ENCODE measurements around the gene CDKN2B-AS1.
"Not testable (repeated sequence)": the region's sequence is repeated elsewhere in the genome, so short reads cannot be mapped to it uniquely, and the experiment has no call there.

CDKN2B-AS1 gene

GRCh38 chr9:22047596-22047995 is 53.0 kb downstream of the CDKN2B-AS1 start:
- DNase-seq: no peak

- DNase-seq: no peak
Observed at GRCh38 chr9:22049411-22049810, 54.8 kb downstream of the CDKN2B-AS1 start.

GRCh38 chr9:22050924-22051323 is 56.3 kb downstream of the CDKN2B-AS1 start:
- DNase-seq: no peak

GRCh38 chr9:22052376-22052945 is 57.9 kb downstream of the CDKN2B-AS1 start:
- DNase-seq: peak; percentile 12 to 15

- DNase-seq: no peak
Observed at GRCh38 chr9:22053178-22053577, 58.6 kb downstream of the CDKN2B-AS1 start.

- DNase-seq: no peak
Observed at GRCh38 chr9:22054076-22054475, 59.5 kb downstream of the CDKN2B-AS1 start.

GRCh38 chr9:22054529-22054928 is 59.9 kb downstream of the CDKN2B-AS1 start:
- no peak for DNase-seq

GRCh38 chr9:22055090-22055489 is 60.5 kb downstream of the CDKN2B-AS1 start:
- no peak for DNase-seq

- DNase-seq: no peak
Observed at GRCh38 chr9:22056402-22056801, 61.8 kb downstream of the CDKN2B-AS1 start.

- not testable (repeated sequence) for DNase-seq
Observed at GRCh38 chr9:22057972-22058371, 63.4 kb downstream of the CDKN2B-AS1 start.

- no peak for DNase-seq
Observed at GRCh38 chr9:22060831-22061383, 66.3 kb downstream of the CDKN2B-AS1 start.

- no peak for DNase-seq
Observed at GRCh38 chr9:22064957-22065356, 70.4 kb downstream of the CDKN2B-AS1 start.

GRCh38 chr9:22065431-22066200 is 71.0 kb downstream of the CDKN2B-AS1 start:
- DNase-seq: no peak

- no peak for DNase-seq
Observed at GRCh38 chr9:22067196-22067595, 72.6 kb downstream of the CDKN2B-AS1 start.

GRCh38 chr9:22068369-22068768 is 73.8 kb downstream of the CDKN2B-AS1 start:
- DNase-seq: no peak

GRCh38 chr9:22073349-22073748 is 78.8 kb downstream of the CDKN2B-AS1 start:
- DNase-seq: no peak

GRCh38 chr9:22078081-22078480 is 83.5 kb downstream of the CDKN2B-AS1 start:
- no peak for DNase-seq

- DNase-seq: peak; percentile 15 to 35
Observed at GRCh38 chr9:22079873-22080341, 85.3 kb downstream of the CDKN2B-AS1 start.

GRCh38 chr9:22084336-22085035 is 89.9 kb downstream of the CDKN2B-AS1 start:
- DNase-seq: no peak

- DNase-seq: no peak
Observed at GRCh38 chr9:22088053-22088716, 93.6 kb downstream of the CDKN2B-AS1 start.

GRCh38 chr9:22088717-22089061 is 94.1 kb downstream of the CDKN2B-AS1 start:
- DNase-seq: no peak

- no peak for DNase-seq
Observed at GRCh38 chr9:22097707-22098106, 103.1 kb downstream of the CDKN2B-AS1 start.

All from stimulated activated CD4-positive, alpha-beta T cell treated with anti-CD3 and anti-CD28 coated beads, Interleukin-2, amount 100 ng/mL, for 48 hours (primary cell).